Smooth muscle cell (in vitro differentiated cells): Measurements from ENCODE around the gene PDCD4. TPM values are rescaled to one million over a fixed set of nuclear protein-coding genes. Genes with fewer than 3 reads are reported as not detected.

Experiments used
- DNase-seq: peaks from one replicate; lab custom pipeline; 2025; ENCODE audit not compliant: unreplicated experiment; lab: John Stamatoyannopoulos, UW
- H2AFZ ChIP-seq: fragments of 200-600 bp; sonication (generic); 2 replicates; pipeline ENCODE4 v1.6.0; 2016; ENCODE audit warnings: antibody characterized with exemption, low read depth, mild to moderate bottlenecking
- H3F3A ChIP-seq: fragments of 200-600 bp; sonication (generic); 2 replicates; pipeline ENCODE4 v1.6.0; 2017; ENCODE audit warnings: antibody characterized with exemption, low read depth
- H3K27ac ChIP-seq: fragments of 200-600 bp; sonication (generic); 2 replicates; pipeline ENCODE4 v1.5.1; 2016; ENCODE audit warnings: low read depth, mild to moderate bottlenecking
- H3K27me3 ChIP-seq: fragments of 200-600 bp; sonication (generic); 2 replicates; pipeline ENCODE4 v1.6.1; 2016; ENCODE audit warnings: low read depth, mild to moderate bottlenecking
- H3K36me3 ChIP-seq: fragments of 200-600 bp; sonication (generic); 2 replicates; pipeline ENCODE4 v1.5.1; 2016; ENCODE audit warnings: low read depth
- H3K4me1 ChIP-seq: fragments of 200-600 bp; sonication (generic); 2 replicates; pipeline ENCODE4 v1.5.1; 2016; ENCODE audit warnings: low read depth
- H3K4me2 ChIP-seq: fragments of 200-600 bp; sonication (generic); 2 replicates; pipeline ENCODE4 v1.6.0; 2016; ENCODE audit warnings: mild to moderate bottlenecking
- H3K4me3 ChIP-seq: fragments of 200-600 bp; sonication (generic); 2 replicates; pipeline ENCODE4 v1.5.1; 2016; ENCODE audit warnings: mild to moderate bottlenecking
- H3K79me2 ChIP-seq: fragments of 200-600 bp; sonication (generic); 2 replicates; pipeline ENCODE4 v1.6.0; 2016; ENCODE audit warnings: low read depth, mild to moderate bottlenecking
- H3K9ac ChIP-seq: fragments of 200-600 bp; sonication (generic); 2 replicates; pipeline ENCODE4 v1.6.0; 2016; ENCODE audit warnings: low read depth
- H3K9me3 ChIP-seq: fragments of 200-600 bp; sonication (generic); replicated peaks from 2 replicates; pipeline ENCODE4 v1.5.1; 2016; ENCODE audit warnings: low read depth
- H4K20me1 ChIP-seq: fragments of 200-600 bp; sonication (generic); 2 replicates; pipeline ENCODE4 v1.6.0; 2016; ENCODE audit warnings: low read depth
- WGBS: methylation state at CpG from one replicate; pipeline ENCODE4 v1.1.7; 2016; ENCODE audit warnings: low lambda C conversion rate; 5-methylcytosine and 5-hydroxymethylcytosine counted together
- polyA plus RNA-seq: library from polyadenylated mRNA; unstranded; fragments of >200 nt; fragmentation: Nextera tagmentation; extraction: Ambion mirVana; gene quantifications from 2 replicates; pipeline ENCODE4 v1.2.1, GENCODE V29; 2016
- total RNA-seq: library from RNA; depleted of rRNA; stranded (reverse); fragments of >200 nt; gene quantifications from 2 replicates; pipeline ENCODE4 v1.2.3, GENCODE V29; 2014
- TF ChIP-seq, protein P1 (sequence below): fragments of 200-600 bp; sonication (generic); IDR thresholded peaks from 2 replicates; pipeline ENCODE4 v1.5.1; 2017; ENCODE audit warnings: borderline replicate concordance, mild to moderate bottlenecking, antibody characterized with exemption; ENCODE audit not compliant: insufficient read depth, poor library complexity, severe bottlenecking

The PDCD4 gene
- total and polyA plus RNA-seq, 2 experiments from 2014 or later = 67.0 to 124 TPM

DNA sequence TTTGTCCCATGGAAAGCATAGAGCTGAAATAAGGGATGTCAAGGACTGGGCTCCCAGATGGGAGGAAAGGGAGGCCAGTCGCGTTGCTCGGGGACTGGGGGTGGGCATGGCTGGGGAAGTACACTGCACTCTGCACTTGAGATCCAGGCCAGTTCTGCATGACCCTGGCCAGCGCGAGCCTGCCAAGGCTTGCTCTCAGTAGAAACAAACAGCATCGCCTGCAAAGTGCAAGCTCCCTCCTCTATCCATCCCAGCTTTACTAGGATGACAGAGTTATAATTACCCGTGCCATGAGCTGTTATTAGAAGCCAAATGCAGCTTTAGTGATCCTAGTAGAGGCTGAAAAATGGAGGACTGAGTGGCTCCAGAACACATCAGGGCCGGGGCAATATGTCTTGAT is 43.9 kb upstream of the PDCD4 start:
- Histone ChIP-seq H3K36me3 (no peaks in the 10 kb centered on the region), H3K27ac (no peak overlapping the region), H3K4me1 (peaks cover 18% of the 10 kb centered on the region), H2AFZ (no peak overlapping the region), H3K27me3 (no peaks in the 10 kb centered on the region), H4K20me1 (no peaks in the 10 kb centered on the region), H3K4me3 (no peak overlapping the region), H3F3A (peaks cover 3% of the 10 kb centered on the region), H3K79me2 (no peaks in the 10 kb centered on the region), H3K9ac (no peak overlapping the region), H3K9me3 (no peaks in the 10 kb centered on the region), H3K4me2 (no peak overlapping the region)
- no peak for DNase-seq
- 71% methylated on average over 8 of the region's 8 CpGs for WGBS
- TF ChIP-seq, protein P1, sequence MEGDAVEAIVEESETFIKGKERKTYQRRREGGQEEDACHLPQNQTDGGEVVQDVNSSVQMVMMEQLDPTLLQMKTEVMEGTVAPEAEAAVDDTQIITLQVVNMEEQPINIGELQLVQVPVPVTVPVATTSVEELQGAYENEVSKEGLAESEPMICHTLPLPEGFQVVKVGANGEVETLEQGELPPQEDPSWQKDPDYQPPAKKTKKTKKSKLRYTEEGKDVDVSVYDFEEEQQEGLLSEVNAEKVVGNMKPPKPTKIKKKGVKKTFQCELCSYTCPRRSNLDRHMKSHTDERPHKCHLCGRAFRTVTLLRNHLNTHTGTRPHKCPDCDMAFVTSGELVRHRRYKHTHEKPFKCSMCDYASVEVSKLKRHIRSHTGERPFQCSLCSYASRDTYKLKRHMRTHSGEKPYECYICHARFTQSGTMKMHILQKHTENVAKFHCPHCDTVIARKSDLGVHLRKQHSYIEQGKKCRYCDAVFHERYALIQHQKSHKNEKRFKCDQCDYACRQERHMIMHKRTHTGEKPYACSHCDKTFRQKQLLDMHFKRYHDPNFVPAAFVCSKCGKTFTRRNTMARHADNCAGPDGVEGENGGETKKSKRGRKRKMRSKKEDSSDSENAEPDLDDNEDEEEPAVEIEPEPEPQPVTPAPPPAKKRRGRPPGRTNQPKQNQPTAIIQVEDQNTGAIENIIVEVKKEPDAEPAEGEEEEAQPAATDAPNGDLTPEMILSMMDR = no peak

DNA sequence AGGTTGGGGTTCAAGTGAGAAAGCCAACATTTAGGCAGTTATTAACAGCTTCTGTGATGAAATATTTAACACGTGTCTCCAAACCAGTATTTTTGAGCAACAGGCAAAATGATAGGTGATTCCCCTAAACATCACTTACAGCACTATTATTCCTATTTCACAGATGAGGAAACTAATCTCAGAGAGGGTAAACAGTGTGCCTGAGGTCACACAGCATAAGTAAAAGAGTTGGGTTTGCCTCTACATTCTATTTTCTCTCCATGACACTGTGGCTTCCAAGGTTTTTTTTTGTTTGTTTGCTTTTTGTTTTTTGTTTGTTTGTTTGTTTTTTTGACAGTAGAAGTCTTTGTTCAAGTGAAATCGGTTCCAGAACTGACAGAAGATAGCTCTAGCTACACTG is 43.2 kb upstream of the PDCD4 start:
- no peaks in the 10 kb centered on the region for H3K9me3 ChIP-seq
- H3K36me3 ChIP-seq = no peaks in the 10 kb centered on the region

DNA sequence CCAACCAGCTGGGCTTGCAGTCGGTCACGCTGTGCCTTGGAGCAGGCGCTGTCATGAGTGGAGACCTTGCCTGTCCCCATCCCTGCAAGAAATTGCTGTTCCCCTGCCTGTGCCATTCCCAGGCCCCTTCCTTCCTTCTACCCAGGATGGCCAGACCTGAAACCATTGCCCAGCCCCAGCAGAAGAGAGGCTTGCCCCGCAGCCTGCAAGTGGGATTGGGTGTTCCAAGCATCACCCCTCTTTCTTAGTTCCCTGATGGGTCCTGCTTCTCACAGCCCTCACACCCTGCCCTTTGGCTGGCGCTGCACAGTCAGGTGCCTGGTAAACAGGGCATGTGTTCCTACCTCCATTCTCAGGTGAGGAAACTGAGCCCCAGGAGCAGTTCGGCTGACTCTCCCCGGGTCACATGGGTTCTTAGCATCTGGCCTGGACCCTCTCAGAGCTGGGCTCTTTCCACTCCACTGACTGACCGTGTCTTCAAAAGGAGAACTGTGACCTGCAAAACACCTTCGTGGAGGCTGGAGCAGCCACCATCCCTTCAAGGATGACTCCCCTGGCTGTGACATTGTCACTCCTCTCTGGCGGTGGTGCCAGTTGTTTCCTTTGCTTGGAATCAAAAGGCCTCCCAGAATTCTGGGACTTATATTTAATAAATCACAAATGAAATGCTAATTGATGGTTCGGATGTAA is 41.9 kb upstream of the PDCD4 start:
- Histone ChIP-seq H3K4me3 (no peak overlapping the region), H3K27ac (no peak overlapping the region), H3F3A (peaks cover 3% of the 10 kb centered on the region), H2AFZ (no peak overlapping the region), H3K4me1 (peaks cover 5% of the 10 kb centered on the region), H4K20me1 (no peaks in the 10 kb centered on the region), H3K79me2 (no peaks in the 10 kb centered on the region), H3K36me3 (no peaks in the 10 kb centered on the region), H3K9me3 (no peaks in the 10 kb centered on the region), H3K27me3 (no peaks in the 10 kb centered on the region), H3K4me2 (no peak overlapping the region), H3K9ac (no peak overlapping the region)
- WGBS = 81% methylated on average over 11 of the region's 11 CpGs
- TF ChIP-seq, protein P1 = no peak
- no peak for DNase-seq

More for the DNA sequence above, 43.2 kb upstream of the PDCD4 start:
- Histone ChIP-seq H3K4me3 (no peak overlapping the region), H3K4me2 (no peak overlapping the region), H4K20me1 (no peaks in the 10 kb centered on the region), H3K27me3 (no peaks in the 10 kb centered on the region), H3K79me2 (no peaks in the 10 kb centered on the region), H2AFZ (no peak overlapping the region), H3K4me1 (peaks cover 12% of the 10 kb centered on the region), H3K27ac (no peak overlapping the region), H3K9ac (no peak overlapping the region), H3F3A (peaks cover 3% of the 10 kb centered on the region)
- WGBS = 70% methylated on average over 2 of the region's 2 CpGs
- no peak for DNase-seq
- TF ChIP-seq, protein P1 = no peak
